HG03442 (cell line): ENCODE results near the gene USP40.

Experiments
- ATAC-seq: cut with Tn5 transposase; IDR thresholded peaks from one replicate; pipeline ENCODE4 v1.9.1; 2021; ENCODE audit warnings: mild to moderate bottlenecking, moderate library complexity; ENCODE audit not compliant: unreplicated experiment

USP40 gene

DNA sequence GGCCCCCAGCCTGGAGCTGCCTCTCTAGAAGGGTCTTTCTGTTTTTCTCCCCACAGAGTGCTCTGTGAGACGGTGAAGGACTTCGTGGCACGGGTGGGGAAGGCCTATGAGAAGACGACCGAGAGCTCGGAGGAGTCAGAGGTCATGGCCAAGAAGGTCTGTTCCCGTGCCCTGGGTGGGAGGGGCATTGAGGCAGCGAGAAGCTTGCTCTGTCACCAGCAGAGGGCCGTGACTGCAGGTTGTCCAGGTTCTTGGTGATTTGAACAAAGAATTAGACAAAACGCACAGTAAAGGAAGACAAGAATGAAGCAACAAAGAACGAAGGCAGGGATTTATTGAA, 118.4 kb downstream of the USP40 start:
- ATAC-seq = no peak

DNA sequence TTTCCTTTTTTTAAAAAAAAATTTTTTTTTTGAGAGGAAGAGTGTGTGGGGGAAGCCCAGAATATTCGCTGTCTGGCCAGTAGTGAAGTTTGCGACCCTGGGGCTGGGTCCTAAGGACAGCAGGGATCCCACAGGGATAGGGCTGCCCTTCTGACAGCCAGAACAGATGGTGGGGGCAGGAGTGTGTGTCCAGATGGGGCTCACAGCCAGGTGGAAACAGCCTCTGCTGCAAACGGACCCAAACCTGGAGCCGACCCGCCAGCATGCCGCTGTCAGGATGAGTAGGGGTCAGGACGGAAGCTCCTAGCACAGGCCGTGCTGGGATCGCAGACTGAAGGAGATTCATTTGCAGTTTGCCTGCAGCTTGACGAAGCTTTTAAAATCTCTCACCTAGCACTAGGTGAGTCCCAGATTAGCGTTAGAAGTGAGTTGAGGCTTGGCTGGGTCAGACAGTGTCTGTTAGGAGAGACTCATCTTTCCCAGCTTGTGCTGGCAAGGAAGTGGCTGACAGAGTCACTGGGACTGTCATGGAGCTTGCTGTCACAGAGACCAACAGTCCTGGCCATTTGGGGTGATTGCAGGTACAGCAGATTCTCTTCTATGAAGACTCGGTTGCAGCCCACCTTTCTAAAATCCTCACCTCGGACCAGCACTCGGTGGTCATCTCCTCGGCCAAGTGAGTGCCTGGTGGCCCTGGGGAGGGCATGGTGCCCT, 118.9 kb downstream of the USP40 start:
- ATAC-seq = no peak

DNA sequence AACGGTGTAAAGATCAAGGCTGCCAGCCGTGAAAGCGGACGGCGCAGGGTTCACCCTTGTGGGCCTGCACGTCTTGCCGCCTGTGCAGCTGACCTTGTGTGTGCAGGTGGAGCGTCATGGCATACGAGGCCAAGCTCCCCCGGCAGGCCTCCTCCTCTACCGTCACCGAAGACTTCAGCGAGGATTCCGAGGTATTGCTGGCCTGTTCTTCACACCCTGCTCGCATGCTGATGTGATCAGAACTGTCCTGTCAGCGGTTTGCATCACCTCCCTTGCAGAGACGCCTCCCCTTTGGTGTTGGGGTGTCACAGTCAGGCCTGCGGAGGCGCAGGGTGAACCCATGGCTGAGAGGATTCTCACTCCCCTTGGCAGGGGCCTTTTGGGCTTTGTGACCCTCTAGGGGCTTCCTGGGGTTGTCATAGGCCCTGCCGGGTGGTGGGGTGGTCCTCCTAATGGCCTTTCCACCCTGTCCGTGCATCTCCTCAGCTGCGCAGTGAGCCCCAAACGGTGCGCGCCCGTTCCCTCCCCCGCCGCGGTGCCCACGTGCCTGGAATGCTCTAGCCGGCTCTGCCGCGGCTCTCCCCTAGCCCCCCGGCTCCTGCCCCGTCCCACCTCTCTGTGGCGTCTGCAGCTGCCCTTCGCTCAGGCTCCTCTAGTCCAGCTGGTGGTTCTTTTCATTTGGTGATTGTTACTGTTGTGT, 119.8 kb downstream of the USP40 start:
- no peak for ATAC-seq

DNA sequence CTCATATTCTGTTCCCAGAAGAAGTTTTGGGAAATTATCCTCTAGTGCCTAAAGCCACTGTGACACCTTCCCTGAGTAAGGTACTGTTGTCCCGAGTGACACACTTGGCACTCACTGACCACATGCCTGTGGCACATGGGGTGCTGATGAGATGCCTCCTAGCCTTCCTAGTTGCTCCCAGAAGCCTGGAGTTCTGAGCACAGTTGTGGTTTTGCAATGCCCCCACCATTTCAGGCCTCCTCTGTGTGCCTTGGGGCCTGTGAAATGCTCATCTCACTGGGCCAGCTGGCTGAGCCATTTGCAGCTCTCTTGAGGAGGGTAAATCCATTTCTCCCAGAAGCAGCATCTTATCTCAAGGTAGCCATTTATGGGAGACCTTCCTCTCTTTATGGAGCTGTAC, 120.5 kb downstream of the USP40 start:
- no peak for ATAC-seq

DNA sequence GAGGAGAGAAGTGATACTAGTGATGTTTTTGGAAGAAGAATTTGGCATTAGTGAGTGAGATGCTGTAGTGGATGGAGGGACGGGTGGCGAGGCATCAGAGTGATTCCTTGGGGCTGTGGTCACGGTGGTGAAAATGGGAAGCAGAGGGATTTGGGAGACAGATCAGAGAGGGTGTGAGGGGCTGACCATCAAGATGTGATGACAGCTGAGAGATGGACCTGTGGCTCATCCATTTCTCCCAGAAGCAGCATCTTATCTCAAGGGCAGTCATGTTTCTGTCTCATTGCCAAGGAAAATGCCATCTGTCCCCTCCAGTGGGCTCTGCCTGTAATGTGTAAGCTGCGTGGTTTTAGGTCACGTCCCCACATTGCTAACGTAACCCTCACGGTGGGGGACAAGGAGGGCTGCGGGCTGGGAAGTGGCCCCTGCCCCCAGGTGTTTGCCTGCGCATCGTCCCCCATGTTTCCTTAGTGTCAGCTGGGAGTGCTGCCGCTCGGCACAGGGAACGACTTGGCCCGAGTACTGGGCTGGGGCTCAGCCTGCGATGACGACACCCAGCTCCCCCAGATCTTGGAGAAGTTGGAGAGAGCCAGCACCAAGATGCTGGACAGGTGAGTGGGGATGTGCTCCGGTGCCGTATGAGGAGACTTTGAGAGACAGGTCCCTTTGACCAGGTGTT, 121.3 kb downstream of the USP40 start:
- ATAC-seq = no peak

DNA sequence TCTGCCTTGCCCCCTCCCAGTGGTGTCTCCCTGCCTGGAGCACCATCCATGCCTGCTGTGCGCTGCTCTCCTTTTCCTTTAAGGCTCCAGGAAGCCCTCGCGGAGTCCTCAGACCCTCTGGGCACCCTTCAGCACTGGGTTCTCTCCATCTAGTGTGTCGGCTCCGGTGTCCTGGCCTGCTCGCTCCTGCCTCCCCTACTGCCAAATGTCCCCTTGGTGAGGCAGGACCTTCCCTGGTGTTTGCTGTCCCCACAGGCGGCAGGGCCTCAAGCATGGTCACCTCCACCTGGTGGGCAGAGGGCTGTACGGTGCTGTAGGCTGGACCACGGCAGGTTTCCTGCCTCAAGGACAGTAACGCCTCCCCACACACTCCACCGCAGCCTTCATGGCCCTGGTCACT, 122.1 kb downstream of the USP40 start:
- no peak for ATAC-seq

DNA sequence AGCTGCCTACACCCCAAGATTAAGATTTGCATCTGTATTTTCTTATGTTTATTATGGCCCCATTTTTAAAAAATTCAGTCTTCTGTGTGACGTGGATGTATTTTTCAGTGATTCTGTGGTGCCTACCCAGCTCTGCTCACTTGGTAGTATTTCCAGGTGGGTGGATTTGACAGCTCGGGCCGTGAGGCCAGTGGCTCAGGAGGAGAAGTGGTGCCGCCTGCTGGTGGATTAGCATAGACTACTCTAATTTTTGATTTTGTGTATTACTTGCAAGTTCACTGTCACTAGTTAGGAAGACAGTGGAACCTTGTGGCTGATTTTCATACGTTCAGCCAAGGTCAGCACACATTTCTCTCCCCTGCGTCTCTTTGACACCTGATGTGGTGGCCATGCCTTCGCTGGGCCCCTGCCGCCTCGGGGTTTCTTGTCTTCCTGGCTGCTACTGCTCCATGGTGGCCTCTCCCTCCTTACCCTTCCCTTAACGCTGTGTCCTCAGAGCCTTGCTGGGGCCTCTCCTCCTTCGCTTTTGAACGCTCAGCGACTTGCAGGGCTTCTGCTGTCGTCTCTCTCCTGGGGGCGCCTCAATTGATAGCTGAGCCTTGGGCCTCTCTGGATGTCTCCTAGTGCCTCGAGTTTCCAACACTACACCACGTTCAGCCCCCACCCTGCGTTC, 122.9 kb downstream of the USP40 start:
- peak; percentile 50 for ATAC-seq

DNA sequence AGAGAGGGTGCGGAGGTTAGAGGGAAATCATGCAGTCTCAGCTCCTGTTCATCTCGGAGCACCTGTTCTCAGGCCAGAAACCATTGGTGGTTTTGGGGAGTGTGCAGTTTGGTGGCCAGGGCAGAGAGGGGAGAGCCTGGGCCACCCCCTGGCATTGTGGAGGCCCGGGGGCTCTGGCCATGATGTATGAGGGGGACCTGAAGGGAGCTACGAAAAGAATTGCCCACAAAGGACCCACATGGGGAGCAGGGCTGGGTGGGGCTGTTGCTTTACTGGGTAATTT, 124.6 kb downstream of the USP40 start:
- ATAC-seq = no peak

DNA sequence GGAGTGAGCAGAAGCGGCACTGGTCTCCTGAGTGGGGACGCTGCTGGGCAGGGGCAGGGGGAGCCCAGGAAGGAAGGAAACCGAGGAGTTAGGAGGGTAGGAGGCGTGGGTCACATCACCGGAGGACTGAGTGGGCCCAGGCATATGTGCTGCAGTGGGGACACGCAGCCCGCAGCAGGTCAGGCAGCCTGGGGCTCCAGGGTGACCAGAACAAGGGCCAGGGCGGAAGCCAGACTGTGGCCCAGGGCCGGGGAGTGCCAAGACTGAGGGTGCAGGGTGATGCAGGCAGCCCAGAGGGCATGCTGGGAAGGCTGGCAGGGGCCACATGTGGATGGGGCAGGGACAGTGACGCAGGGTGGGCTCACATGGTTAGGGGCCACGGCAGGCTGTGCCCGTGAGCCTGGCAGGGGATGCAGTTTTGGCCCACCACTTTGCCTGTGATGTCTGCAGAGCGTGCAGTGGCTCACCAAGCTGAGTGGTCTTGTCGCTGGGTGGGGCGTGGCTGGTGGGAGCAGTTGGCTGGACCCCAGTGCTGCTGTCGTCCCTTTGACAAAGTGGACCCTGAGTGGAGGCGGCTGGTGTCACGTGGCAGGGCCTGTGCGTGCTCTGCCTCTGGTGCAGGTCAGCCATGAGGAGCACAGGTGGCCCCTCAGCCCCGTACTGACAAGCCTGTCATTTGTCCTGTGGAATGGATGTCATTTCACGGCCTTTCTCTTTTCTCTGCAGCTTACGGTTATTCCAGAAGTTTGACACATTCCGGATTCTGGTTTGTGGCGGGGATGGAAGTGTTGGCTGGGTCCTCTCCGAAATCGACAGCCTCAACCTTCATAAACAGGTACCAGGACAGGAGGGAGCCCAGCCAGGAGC, 125.2 kb downstream of the USP40 start:
- ATAC-seq = no peak

DNA sequence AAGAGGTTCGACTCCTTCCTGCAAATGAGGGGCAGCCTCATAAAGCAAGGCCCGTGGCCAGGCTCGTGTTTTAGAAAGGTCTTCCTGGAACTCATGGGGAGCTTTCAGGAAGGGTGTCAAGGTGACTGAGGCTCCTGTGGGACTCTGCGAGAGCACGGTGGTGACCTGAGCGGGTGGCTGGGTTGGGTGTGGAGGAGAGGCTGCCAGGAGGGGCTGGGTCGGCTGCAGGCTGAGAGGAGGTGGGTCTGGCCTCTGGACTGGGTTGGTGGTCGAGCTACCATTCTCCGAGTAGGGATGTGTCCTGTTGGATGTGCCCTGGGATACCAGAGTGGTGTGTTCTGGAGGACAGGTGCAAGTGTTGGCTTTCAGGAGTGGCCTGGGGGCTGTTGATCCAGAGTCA, 125.9 kb downstream of the USP40 start:
- ATAC-seq = no peak

DNA sequence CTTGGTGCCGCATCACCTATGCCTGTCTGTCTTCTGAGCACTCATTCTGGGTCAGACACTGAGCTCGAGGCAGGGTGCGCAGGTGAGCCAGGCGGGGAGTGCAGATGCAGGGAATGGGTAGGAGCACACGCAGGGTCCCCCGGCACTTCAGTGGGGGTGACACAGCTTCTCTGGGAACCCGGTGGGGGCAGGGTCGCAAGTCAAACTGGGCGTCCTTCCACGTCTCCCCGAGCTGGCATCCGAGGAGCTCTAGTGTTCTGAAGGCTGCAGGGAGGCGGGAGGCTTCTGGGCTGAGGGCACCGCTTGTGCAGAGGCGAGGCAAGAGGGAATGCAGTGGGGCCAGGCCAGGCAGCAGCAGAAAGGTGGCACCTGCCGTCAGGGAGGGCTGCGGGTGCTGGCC, 126.3 kb downstream of the USP40 start:
- no peak for ATAC-seq

DNA sequence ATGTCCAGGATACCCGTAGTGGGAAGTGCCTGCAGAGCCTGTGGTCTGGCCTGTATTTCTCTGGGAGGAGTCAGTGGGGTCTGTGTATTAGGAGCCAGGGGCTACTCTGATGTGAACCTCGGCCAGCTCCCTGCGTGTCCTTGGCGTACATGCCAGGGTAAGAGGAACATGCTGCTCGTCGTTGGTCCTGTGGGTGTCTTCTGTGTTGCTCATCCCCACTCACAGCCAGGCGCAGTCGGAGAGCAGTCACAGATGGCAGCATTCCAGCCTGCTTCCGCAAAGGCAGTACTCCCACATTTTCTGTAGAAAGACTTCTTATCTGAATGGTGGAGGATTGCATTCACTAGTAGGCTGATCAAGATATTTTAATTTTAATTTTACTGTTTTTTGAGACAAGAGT, 127.4 kb downstream of the USP40 start:
- ATAC-seq = no peak

DNA sequence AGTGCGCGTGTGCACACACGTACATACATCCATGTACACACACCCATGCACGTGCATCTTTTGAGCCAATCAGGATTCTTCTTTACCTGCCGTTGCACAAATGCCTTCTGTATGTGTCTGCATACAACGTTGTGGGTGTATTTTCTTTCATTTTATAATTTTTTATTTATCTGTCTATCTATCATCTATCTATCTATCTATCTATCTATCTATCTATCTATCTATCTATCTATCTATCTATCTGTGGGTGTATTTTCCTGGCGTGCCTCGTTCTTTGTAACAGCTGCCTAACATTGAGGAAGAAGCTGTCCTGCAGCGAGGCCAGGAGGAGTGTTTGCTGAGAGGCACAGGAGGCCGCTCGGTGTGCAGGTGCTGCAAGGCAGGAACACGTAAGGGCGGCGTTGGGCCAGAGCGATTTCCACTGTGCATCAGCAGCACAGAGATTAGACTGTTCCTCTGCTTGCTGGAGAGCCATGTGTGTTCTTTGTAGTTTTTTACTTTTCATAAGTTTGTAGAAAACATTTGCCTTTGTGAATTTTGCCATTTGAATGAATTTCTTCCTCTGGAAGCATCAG, 127.9 kb downstream of the USP40 start:
- no peak for ATAC-seq

DNA sequence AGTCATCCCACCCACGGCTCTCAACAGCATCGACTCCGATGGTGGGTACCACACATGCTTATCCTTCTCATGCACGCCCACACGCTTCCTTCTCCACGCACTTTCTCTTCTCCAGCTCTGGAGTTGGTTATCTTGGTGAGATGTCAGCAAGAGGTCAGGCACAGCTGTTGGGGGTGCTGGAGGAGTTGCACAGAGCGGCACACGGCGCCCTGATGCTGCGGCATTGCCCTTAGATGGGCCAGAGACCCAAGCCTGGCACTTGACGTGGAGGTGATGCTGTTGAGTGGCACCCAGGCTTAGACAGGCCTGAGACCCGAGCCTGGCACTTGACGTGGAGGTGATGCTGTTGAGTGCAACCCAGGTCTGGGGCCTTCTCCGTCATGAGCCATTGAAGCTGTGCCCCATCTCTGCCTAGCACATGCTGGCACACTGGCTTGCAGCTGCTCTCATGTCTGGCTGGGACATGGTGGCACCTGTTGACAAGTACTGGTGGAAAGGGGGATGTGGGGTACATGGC, 129.1 kb downstream of the USP40 start:
- no peak for ATAC-seq

DNA sequence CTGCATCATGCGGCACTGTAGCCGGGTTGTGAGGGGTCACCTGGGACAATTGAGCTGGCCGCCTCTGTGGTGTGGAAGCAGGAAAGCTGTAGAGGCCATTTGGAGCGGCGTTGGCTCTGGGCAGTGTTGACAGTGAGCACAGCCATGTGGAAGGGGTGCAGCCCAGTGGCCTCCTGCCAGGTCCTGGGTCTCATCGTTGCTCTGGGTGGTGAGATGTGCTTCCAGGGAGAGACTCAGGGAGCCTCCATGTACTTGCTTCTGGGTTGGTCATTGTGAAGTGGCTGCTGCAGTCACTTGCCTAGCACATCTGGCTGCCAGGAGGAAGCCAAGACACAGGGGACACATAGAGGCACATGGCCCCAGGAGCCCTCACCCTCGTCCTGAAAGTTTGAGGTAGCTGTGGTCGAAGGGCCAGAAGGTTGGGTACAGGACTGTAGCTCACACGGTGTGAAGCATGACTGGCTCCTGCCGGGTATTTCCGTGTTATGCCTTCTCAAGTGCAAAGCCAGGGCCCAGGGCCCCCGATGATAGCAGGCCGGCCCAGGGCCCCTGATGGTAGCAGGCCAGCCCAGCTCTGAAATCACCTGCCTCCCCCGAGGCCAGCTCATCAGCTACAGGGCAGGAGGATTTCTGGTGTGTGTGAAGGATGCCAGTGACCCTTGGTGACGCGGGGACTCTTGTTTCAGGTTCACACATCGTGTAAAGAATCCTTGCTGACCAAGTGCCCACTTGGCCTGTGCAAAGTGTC, 129.7 kb downstream of the USP40 start:
- ATAC-seq = no peak

DNA sequence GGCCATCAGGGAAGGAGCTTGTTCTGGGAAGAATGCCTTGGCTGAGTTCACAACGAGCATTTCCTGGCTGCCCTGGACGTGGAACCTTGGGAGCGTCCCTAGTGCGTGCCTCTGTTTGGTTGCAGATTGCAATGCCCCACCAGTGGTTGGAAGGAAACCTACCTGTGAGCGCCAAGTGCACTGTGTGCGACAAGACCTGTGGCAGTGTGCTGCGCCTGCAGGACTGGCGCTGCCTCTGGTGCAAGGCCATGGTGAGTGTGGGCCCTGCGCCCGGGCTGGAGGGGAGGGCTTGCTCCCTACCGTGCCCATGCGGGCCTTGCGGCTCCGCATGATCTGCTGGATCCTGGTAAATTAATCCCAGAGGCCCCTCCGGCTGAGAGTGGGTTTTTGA, 130.4 kb downstream of the USP40 start:
- no peak for ATAC-seq

DNA sequence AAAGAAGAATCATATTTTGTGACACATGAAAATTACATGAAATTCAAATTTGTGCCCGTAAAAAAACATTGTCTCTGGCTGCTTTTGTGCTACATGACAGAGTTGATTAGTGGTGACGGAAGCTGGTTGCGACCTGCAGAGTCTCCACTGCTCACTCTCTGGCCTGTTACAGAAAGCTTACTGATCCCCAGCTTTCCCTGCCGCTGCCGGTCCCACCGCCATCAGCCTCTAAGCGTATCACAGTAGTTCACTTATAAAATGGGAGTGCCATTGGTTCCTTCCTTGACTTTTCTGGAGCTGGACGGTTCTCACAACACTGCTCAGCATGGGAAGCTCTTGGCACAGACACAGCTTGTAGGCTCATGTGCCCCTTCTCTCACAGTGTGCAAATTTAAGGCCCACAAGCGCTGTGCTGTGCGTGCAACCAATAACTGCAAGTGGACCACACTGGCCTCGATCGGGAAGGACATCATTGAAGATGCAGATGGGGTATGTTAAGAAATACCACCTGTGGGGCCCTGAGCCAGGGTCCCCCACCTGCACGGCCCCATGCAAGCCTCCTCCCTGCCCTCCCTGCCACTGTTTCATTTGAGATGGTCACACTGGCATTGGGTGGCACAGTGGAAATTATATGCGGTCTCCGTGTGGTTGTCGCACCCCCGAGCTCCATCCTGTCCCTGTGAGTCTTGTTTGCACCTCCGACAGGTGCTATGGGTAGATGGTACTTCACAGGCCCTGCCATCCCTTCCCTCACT, 131.0 kb downstream of the USP40 start:
- no peak for ATAC-seq

DNA sequence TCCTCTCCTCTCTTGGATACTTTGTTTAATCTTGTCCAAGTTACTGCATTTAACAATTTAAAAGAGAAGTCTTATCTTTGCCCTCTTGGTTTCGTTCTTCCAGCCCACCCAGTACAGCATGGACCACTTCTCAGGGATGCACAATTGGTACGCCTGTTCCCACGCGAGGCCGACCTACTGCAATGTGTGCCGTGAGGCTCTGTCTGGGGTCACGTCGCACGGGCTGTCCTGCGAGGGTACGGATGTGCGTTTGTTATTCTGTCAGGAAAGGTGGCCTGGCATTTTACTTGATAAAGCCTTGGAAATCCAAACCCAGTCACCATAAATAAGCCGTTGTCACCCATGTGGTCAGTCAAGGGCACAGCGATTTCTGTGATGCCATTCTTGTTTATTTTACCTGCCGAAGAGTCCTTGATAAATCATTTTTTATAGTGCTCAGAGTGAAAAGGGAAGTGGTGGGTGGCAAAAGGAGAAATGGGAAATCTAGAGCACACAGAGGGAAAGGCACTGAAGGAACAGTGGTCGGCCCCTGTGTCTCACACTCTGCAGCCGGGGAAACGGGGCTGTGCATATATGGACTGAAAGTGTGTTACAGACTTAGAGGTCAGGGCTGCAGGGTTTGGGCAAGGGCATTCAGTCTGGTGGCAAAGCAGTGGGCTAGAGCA, 131.8 kb downstream of the USP40 start:
- ATAC-seq = no peak

DNA sequence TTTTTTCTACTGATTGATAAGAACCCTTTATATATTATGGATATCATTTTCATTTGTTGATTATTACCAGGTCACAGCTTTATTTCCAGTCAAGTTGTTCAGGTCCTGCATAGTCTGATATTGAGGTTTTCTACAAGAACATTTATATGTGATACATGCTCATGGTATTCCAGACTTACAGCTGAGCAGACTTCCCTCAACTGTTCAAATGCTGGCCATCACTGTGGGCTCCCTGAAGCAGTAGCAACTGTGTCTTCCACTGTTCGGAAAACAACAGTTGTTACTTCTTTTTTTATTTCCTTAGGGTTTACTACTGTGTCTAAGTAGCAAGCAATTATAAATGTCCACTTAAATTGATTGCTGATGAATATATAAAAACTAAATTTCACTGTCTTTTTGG, 132.8 kb downstream of the USP40 start:
- no peak for ATAC-seq
